Left renal pelvis (tissue), 4 donors: ENCODE measurements around the gene TRPM3. TPM values are rescaled to one million over a fixed set of nuclear protein-coding genes. Genes with fewer than 3 reads are reported as not detected.

Source experiments
- DNase-seq, 4 donors: peaks; one replicate each; pipeline ENCODE4 v3.0.0-alpha.2; 2013; ENCODE audit warnings: low read depth in 4 of 4, low spot score in 3 of 4
- polyA plus RNA-seq, 4 donors: library from polyadenylated mRNA; unstranded; fragments of 120-200 nt; gene quantifications; one replicate each; pipeline ENCODE4 v1.2.1, GENCODE V29; 2013; ENCODE audit not compliant: insufficient read length in 4 of 4

Gene TRPM3
- polyA plus RNA-seq, 4 donors = 6.3 to 16.1 (median 14.4) TPM

DNA sequence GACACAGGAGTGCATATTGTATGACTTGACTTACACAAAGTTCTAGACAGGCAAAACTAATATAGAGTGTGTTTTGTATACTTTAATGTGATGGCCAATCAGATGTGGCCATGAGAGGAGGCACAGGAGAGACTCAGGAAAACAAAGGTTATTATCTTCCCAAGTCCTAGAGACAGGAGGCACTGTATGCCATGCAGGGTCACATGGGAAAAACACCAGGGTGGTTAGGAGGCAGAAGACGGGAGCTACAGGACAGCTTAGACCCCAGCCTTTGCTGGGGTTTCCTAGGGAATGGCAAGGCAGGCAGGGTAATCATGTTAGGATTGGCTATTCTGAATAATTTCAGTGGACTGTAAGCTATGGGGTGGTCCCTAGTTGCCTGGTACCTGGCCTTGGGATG, 16.2 kb downstream of the TRPM3 start:
- no peak for DNase-seq

DNA sequence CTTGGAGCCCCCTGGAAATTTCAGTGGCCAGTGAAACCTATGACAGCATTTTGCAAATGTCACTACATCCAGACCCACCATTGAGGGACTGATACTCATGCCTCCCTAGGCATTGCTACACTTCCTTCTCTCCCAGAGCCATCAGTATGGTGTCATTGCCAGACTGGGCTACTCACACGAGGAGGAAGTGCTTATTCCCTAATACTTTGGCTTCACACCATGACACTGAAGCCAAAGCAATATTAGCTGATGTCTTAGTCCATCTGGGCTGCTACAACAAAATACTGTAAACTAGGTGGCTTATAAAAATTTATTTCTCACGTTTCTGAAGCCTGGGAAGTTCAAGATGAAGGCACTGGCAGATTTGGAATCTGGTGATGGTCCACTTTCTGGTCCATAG, 22.6 kb downstream of the TRPM3 start:
- DNase-seq = no peak

DNA sequence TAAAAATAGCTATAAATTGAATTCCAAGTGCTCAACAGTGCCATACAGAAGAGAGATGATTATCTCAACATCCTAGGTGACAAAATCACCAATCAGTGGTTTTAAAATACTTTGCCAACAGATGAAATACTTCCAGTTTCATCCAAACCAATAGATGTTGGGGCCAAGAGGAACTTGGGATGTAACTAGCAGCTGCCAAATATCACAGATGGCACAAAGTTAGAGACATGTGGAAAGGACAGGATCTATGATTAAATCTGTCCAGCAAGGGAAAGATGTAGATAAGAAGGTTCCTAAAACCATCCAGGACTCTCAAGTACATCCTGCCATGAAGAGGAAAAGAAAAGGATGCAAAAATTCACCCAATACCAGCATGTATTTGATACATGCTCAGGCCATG, 23.8 kb downstream of the TRPM3 start:
- no peak for DNase-seq

DNA sequence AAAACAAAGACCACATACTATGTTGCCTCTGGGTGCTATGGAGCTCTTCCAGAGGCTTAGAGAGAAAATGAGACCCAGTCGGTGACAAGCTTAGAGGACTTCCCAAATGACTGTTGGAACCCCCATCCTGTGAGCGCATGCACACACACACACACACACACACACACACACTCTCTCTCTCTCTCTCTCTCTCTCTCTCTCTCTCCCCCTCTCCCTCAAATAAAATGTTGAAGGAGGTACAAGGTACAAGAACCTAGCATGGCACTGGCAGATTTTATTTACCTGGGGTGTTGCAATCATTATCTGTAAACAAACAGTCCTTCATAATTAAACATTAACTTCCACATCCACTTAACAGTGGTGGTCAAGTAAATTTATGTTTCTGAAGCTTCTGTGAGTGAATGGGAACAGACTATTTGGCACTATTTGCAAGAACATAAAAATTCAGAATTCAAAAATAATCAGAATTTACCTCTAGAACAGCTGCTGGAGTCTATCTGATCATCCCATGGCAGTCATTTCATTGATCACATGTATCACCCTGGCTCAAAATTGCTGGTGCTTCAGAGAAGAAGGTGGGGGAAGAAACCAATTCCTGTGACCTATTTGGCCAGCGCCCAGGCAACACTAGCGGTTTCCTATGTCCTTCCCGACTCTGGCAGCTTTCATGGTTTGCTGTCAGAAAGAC, 24.9 kb downstream of the TRPM3 start:
- DNase-seq = no peak

DNA sequence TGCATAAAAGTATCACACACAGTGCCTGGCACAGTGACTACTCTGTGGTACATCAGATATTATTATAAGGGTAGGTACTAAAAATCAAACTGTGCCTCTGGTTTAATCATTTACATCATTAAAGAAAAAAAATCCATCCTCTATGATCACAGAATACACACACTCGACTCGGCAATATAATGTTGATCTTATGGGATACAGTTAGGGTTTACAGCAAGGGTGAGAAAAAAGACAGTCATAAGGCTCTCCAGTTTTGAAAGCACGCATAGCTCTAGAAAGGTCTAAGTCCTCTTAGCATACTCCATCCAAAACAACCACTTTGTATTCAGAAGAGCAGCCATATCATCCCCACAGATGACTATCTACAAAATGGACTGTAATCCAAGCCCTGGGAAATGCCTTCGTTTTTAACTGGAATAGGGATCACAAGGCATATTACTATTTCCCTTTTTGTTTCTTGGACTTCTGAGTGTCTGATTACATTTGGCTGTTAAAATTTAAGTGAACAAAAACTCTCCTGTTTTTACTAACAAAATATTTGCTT, 26.6 kb downstream of the TRPM3 start:
- no peak for DNase-seq

DNA sequence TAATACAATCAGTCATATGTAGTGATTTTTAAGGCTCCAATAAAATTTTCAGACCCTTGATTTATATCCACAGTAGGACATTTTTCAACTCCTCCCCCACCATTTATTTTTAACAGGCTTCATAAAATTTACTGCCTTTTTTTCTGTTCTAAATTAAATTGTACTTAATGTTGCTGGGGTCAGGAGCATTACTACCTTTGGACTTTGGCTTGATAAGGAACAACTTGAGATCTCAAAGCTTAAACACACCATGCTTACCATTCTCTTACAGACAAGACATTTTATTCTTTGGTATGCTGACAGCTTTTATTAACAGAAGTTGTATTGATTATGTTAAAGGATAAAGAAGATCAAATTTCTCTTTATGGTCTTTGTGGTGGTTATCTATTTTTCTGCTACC, 30.5 kb downstream of the TRPM3 start:
- no peak for DNase-seq

DNA sequence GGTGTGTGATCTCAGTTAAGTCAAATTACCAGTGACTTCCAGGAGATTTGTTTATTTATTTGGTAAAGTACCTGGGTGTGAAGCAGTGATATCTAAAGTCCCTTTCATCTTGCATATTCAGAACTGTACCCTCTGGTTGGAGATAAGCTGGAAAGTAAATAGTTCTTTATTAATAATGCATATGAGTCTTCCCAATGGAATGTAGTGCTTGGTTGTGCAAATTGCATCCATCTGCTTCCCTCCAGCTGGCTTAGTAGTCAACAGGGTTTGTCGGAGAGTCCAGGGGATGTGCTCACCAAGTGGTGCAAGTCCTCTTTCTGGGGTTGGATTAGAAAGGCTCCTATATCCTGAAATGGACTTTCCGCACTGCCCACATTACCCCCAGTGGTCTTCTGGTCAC, 42.0 kb downstream of the TRPM3 start:
- DNase-seq = no peak

DNA sequence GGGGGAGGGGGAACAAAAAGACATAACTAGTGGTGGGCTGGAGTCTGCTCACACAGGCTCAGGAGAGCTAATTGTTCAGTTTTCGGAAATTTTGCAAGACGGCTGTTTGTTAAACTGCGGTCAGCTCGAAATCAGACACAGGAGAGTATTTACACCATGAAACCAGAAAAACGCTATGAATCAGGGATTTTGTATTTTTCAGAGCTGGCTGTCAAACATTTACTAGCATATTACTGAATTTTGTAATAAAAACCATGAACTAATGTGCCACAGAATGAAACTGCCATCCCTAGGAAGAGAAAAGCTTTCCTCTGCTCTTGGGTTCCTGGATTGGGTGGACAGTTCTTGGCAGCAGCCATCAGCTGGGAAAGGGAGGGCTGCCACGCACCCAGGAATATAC, 45.3 kb downstream of the TRPM3 start:
- DNase-seq = no peak

DNA sequence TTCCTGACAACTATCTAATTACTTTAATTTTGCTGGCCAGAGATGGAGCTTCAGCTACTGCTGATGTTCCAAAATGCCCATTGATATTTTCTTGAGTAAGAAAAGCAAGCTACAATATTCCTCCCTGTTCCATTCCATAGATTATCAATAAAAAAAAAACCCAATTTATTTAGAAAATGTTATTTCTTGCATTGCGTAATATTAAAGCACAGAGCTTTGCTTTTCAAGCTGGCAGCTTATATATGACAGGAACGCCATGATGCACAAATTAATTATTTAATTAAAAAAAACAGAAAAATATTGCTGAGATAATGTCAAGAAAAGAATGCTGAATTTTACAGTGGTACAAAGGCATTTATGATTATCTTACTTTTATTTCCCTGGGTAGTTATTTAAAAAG, 47.9 kb downstream of the TRPM3 start:
- no peak for DNase-seq

DNA sequence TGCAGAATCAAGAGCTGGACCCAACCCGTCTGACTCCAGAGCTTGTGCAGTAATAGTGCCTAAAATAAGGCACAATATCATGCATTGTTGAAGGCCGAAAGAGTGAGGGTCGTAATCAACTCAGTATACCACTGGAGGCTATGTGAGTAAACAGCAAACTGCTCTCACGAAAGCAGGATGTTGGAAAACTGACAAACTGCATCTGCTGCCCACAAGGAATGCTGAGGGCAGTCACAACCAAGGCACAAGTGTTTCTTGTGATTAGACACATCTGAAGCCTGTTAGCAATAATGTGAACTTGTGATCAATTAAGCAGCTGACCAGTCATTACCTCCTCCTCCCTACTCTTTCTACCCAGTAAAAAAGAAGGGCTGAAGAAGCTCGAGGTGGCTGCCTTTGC, 48.8 kb downstream of the TRPM3 start:
- DNase-seq = no peak

DNA sequence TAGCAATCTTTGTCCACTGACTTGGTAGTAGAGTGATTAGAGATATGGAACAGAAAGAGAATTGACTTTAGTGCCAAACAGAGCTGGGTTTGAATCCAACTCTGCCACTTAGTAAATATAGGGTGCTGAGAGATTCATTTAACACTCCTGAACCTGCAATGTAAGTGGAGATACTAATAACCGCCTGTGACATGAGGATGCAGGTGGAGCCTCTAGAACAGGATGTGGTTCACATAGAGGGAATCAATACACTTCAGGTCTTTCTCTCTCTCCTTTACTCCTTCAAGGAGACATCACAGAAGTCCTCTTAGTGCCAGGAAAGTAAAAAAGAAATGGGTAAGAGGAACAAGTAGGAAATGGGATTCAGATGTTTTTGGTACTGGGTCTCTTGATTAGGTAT, 49.8 kb downstream of the TRPM3 start:
- DNase-seq = no peak

DNA sequence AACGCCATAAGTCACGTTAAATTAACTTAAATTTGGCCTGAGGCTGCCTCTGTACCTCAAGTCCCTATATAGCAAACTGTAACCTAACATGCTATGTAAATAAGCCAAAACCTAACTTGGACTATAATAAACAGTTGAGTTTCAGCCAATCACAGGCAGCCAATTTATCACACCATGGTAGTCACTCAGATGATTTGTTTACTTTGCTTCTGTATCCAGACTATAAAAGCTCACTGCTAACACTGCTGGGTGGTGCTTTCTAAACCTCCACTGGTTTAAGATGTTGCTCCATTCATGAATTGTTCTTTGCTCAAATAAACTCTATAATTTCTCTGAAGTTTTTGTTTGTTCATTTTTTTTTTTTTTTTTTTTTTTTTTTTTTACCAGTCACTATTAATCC, 62.8 kb downstream of the TRPM3 start:
- no peak for DNase-seq

DNA sequence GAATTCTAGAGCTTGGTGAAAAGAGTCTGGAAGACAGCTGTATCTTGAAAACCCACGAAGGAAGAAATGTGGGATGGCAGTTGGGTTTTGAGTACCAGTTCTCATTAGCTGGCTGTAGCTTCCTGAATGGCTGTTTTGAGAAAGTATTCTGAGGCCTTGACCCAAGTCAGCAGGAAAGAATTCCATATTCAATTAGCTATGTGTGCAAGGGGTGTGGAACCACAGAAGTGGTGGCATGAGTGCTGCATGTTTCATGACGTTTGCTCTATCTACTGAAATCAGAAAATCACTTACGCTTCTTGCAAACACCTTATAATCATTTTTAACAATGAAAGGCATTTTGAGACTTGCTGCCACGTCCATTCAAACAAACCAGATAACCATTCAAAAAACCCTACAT, 69.1 kb downstream of the TRPM3 start:
- no peak for DNase-seq

DNA sequence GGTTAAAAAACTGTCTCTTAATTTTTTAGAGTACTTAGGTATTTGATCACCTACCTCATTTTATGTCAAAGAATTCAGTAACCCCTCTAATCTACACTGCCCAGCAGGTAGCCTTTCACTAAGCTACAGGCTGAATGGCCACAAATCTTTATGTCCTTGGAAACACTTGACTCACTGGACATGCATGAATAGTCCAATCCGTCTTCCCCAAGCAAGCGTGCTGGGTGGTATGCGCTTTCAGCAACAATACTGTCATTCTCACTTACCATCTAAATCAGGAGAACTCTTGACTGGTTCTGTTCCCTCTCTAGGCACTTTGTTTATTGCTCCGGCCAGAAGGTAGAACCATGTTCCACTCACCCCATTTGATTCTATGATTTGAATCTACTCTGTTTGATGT, 73.1 kb downstream of the TRPM3 start:
- peak in 1 of 4 donors; percentile 4 for DNase-seq

DNA sequence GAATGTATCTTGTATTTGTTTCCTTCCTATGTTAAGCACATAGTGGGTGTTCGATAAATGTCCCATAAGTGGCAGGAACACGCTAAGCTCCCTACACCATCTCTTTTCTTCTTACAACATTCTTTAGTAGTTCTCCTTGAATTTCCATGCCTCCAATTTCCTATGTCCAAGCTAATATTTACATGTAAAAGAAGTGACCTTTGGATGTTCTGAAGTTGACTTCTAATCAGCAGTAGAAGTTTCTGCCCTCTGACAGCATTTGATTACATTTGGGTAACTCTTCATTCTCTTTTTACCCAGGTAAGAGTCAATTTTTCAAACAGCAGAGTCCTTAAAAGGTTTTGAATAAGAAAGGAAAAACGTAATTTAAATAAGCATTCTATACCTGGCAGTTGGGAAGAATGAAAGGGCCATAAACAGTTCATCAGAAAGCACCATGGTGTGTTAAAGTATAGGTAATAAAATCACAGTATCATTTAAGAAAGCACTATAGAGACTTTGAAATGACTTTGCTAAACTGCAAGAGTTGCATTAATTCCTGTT, 78.9 kb downstream of the TRPM3 start:
- DNase-seq = no peak

DNA sequence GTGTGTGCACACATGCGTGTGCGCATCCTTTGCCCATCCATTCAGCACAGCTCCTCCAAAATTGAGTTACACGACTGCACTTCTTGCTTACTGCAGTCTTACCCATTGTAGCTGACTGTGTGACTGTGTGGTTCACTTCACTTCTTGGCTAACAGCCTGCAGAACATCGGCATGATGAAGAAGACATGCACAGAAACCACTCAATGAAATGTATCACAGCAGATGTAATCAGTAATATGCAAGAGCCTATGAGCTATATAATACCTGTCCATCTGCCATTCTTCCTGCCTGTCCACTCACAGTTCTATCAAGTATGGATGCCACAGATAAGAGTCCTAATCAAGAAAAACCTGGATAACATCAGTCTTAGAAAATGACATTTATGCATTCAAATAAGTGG, 83.9 kb downstream of the TRPM3 start:
- DNase-seq = no peak

DNA sequence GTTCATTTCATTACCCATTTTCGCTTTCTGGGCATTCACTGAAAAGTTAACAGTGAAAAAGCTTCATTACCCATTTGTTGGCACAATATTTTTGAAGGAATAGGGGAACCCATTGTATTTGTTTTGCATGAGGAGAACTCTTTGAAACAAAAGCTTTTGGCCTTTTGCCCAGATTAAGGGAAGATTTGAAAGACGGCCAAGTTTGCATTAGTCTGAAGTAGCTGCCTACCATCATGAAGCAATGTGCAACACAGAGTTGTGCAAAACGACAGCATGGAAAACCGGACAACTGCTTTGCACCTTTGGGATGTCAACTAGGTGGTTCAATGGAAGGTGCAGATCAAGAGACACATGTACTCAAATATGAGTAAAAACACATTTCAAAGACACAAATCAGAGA, 84.9 kb downstream of the TRPM3 start:
- peak in 2 of 4 donors; percentile 10 to 12 for DNase-seq

DNA sequence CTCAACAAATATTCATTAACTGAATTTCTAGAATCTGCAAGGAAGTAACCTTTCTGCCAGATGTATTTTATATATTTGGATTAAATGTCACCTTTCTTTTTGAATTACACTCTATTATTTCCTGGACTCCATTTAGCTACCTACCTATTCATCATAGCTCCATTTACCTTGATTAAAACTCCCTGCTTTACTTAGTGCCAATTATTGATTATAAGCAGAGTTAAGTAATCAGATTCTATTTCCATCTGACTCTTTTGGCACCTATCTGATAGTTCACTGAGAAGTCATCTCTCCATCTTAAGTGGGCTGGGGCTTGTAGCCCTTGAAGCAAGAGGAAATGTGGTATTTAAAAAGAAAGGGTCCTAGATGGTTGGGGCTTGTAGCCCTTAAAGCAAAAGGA, 88.6 kb downstream of the TRPM3 start:
- no peak for DNase-seq

DNA sequence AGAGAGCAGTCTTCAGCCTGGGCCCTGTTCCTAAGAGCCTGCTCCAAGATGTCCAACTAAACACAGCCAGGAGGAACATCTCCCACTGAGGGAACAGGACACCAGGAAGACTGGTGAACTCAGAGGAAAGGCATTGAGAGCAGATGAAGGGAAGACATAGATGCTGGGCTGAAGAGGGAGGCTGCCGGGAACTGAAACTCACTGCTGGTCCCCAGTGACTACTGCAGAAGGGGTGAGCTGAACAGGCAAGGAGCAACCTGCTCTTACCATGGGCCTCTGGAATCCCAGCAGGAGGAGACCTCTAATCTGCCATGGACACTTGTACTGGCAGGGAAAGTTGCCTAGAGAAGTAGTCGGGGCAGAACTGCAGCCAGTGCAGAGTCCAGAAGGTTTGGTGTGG, 95.7 kb downstream of the TRPM3 start:
- DNase-seq = no peak

DNA sequence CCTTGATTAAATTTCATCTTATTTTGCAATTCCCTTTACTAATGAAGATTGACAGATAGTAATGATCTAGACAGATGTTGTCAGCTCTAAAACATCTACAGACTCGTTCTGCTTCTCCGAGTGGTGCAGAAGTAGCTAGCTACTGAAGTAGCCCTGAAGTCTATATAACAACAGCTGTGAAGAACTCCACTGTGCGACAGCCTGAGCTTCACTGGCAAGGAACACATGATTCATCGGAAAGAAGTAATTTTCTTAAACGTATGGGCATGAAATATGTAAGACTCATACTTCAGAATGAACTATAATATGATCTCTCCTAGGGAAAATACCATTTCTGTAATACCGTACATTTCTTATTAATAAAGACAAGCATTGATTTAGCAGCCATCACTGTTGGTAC, 96.2 kb downstream of the TRPM3 start:
- no peak for DNase-seq

DNA sequence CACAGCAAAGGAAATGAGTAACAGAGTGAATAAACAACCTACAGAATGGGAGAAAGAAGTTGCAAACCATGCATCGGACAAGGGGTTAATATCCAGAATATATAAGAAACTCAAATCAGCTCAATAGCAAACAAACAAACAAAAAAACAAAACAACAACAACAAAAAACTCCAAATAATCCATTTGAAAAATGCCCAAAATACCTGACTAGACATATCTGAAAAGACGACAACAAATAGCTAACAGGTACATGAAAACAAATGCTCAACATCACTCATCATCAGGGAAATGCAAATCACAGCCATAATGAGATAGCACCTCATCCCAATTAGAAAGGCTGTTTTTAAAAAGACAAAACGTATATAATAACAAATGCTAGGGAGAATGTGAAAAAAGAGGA, 111.2 kb downstream of the TRPM3 start:
- no peak for DNase-seq

DNA sequence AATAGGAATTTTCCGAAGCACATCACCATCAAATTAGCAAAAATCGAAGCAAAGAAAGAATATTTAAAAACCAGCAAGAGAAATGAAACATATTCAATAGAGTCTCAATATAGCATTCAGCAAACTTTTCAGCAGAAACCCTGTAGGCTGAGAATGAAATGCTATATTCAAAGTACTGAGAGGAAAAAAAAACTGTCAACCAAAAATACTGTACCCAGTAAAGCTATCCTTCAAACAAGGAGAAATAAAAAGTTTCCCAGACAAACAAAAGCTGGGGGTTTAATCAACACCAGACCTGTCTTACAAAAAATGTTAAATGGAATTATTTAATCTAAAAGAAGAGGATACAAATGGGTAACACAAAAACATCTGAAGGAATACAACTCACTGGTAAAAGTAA, 116.0 kb downstream of the TRPM3 start:
- DNase-seq = no peak

DNA sequence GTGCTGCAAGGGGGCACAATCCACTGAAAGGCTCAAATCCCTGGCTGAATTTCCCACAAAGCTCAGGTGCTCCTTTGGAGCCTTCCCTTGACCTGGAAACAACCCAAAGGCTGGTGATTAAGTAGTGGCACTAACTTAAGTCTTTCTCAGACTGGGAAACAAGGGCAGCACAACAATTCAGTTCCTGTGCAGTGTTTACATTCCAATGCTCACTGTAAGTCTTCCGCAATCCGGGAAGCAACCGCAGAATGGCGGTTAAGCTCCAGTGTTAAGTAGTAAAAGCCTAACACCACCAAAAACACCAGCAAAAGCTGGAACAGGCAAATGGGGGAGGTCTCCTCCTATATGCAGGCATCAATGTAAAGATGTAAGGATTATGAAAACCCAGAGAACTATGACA, 117.2 kb downstream of the TRPM3 start:
- no peak for DNase-seq
